Measurements from ENCODE around the gene CCDC149. TPM values are rescaled to one million over a fixed set of nuclear protein-coding genes. Genes with fewer than 3 reads are reported as not detected.

The CCDC149 gene
- 1.4 to 1.8 TPM (median 1.5 TPM) in 5 replicates for total RNA-seq (2022; extraction: Qiagen RNA extraction)

GRCh38 chr4:24912252-24913118 is at the start of gene CCDC149:
CCDC149 (minus strand) TSS chr4:24913042; CDS start chr4:24912864, 178 bp downstream.

GRCh38 chr4:24794916-24795665 is 117.8 kb downstream of the CCDC149 start, which contains the start of gene SOD3:
SOD3 (plus strand) TSS chr4:24795573; CDS start chr4:24799522, 3,949 bp downstream.

Other genes starting within 250 kb of the CCDC149 start
- gene SOD3, start 117.5 kb downstream of the CCDC149 start, total RNA-seq (2022; extraction: Qiagen RNA extraction) = 0.08 TPM in 1 of 5 replicates, not detected in the others
- gene LGI2, start 117.9 kb upstream of the CCDC149 start, total RNA-seq (2022; extraction: Qiagen RNA extraction) = 0.07 to 0.14 TPM (median 0.10 TPM) in 5 replicates
- 2.2 to 2.9 TPM (median 2.7 TPM) in 5 replicates for gene SEPSECS, start 247.4 kb upstream of the CCDC149 start, total RNA-seq (2022; extraction: Qiagen RNA extraction)

Data from A549 treated with AZD2906 at 1 μM for 4 hours (cell line).